T-helper 2 cell treated with Interferon-gamma antibody and Interleukin-4, amounts not matched to agents 5 μg/mL and 100 μg/mL, for 36 hours (primary cell): Measurements from ENCODE around the gene PAM.

ENCODE experiments used
- DNase-seq: peaks from one replicate; pipeline ENCODE4 v3.0.0; 2021; ENCODE audit warnings: low spot score
- H3K27ac Mint-ChIP-seq: one replicate; pipeline ENCODE4 v1.8.0; 2021; ENCODE audit warnings: mild to moderate bottlenecking, mixed read lengths
- H3K27me3 Mint-ChIP-seq: one replicate; pipeline ENCODE4 v1.8.0; 2021; ENCODE audit warnings: low read depth, mixed read lengths
- H3K36me3 Mint-ChIP-seq: one replicate; pipeline ENCODE4 v1.8.0; 2021; ENCODE audit warnings: low read depth, mixed read lengths
- H3K4me1 Mint-ChIP-seq: one replicate; pipeline ENCODE4 v1.8.0; 2021; ENCODE audit warnings: low read depth, mixed read lengths
- H3K4me3 Mint-ChIP-seq: one replicate; pipeline ENCODE4 v1.8.0; 2022; ENCODE audit warnings: mild to moderate bottlenecking, moderate library complexity, mixed read lengths
- H3K9me3 Mint-ChIP-seq: one replicate; pipeline ENCODE4 v1.8.0; 2021; ENCODE audit warnings: mixed read lengths

PAM gene

GRCh38 chr5:102930244-102930643 is 175.1 kb downstream of the PAM start:
- no peak overlapping the region for H3K27ac Mint-ChIP-seq
- H3K4me1 Mint-ChIP-seq, result no peaks in the 10 kb centered on the region
- no peak for DNase-seq
- no peaks in the 10 kb centered on the region for H3K27me3 Mint-ChIP-seq
- H3K36me3 Mint-ChIP-seq, result no peaks in the 10 kb centered on the region
- H3K9me3 Mint-ChIP-seq, result no peaks in the 10 kb centered on the region
- H3K4me3 Mint-ChIP-seq, result no peak overlapping the region

DNA sequence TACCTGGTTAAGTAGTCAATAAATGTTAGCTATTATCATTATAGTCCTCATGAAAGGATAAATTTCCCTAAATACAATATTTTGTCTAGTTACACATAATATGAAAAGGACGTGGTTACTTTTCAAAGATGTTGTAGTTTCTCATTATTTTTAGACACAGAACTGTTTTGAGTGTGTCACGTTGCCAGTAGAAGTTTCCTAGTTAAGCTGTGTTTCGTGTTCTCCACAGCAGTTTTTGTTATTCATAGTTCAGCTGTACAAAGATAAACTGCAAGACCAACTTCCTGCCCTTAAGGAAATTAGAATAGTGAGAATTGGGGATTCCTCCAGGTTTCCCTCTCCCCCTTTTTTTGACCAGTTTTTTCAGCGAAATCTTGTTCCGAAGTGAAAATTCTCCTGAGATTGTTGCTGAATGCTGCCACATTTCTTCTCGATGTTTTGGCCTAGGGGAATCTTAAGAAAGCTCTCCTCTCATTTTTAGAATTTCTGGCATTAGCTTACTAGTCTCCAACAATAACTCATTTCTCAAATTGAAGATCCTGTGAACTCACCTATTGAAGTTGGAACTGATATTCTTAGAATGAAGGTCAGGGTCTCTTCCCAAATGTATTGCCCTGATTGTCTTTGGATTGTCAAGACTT is 176.1 kb downstream of the PAM start:
- H3K27ac Mint-ChIP-seq, result no peak overlapping the region
- H3K4me1 Mint-ChIP-seq, result no peaks in the 10 kb centered on the region
- no peaks in the 10 kb centered on the region for H3K36me3 Mint-ChIP-seq
- H3K4me3 Mint-ChIP-seq, result no peak overlapping the region
- no peaks in the 10 kb centered on the region for H3K9me3 Mint-ChIP-seq
- DNase-seq, result no peak
- H3K27me3 Mint-ChIP-seq, result no peaks in the 10 kb centered on the region

DNA sequence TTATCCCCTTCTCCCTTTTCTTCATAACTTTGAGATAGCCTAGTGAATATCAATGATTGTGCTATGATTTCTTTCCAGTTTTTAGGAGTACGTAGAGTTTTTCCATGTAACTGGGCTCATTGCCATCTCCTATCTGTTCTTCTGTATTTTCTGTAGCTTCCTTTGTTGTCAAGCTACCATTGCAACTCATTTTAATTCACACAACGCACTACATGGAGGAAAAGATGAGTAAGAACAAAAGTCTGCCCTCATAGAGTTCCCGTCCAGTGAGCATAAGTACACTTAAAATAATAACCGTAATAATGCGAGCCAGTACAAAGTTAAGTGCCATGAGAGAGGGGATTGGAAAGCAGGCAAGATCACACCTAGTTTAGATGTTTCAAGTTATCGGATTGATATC is 177.7 kb downstream of the PAM start:
- Mint-ChIP-seq H3K27ac (no peak overlapping the region), H3K4me1 (no peaks in the 10 kb centered on the region), H3K36me3 (no peaks in the 10 kb centered on the region), H3K27me3 (no peaks in the 10 kb centered on the region), H3K4me3 (no peak overlapping the region), H3K9me3 (no peaks in the 10 kb centered on the region)
- DNase-seq, result no peak

GRCh38 chr5:102933316-102933715 is 178.2 kb downstream of the PAM start:
- Mint-ChIP-seq H3K27me3 (no peaks in the 10 kb centered on the region), H3K36me3 (no peaks in the 10 kb centered on the region), H3K27ac (no peak overlapping the region), H3K4me1 (no peaks in the 10 kb centered on the region), H3K9me3 (no peaks in the 10 kb centered on the region), H3K4me3 (no peak overlapping the region)
- DNase-seq, result no peak

DNA sequence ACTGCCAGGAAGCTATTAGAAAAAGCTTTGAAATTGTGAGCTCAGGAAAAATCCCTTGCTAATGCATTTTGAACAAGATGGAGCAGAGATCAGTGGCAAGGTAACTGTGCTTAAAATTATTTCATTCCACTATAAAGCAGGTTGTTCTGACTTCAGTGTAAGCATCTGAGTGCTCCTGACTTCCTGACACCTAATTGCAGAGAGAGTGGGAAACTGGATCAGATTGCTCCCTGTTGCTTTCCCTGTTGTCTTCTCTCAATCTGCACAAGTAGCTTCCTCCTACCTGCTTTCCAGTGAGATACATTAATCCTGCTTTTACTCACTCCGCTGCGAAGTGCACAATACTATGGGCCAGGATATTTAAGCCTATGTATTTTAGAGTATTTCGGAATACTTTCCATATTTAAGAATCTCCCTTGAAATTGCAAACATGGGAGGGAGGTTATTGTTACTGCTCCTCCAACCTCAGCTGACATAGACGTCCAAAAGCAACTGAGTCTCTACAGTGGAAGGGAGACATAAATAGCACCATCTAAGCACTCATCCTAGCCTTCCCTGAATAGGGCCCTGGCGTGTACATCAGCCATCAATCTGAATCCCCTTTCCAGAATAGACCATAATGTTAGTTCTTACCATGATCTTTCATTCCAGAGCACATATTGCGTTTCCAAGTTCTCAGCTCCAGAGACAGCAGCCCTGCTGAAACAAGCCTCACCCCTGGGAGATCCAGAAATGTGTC is 178.8 kb downstream of the PAM start:
- no peaks in the 10 kb centered on the region for H3K27me3 Mint-ChIP-seq
- H3K27ac Mint-ChIP-seq, result no peak overlapping the region
- no peaks in the 10 kb centered on the region for H3K9me3 Mint-ChIP-seq
- H3K4me3 Mint-ChIP-seq, result no peak overlapping the region
- H3K36me3 Mint-ChIP-seq, result no peaks in the 10 kb centered on the region
- no peaks in the 10 kb centered on the region for H3K4me1 Mint-ChIP-seq
- DNase-seq, result no peak

DNA sequence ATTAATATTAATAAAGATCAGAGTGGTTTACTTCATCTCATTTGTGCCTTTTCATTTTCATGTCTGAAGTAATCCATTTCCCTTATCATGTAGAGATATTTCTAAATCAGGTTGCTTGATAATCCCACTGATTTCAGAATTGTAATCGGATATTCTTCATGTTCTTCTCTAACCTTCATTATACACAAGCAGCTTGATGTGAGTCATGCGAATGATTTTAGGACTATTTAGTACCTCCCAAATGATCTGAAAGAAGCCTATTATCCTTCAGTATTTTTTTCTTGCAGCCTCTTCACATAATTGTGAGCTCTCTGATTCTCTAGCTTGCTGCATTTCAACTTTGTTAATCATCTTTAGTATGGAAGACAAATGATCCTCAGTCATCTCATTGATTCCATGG is 182.8 kb downstream of the PAM start:
- Mint-ChIP-seq H3K4me1 (no peaks in the 10 kb centered on the region), H3K27ac (no peak overlapping the region)

DNA sequence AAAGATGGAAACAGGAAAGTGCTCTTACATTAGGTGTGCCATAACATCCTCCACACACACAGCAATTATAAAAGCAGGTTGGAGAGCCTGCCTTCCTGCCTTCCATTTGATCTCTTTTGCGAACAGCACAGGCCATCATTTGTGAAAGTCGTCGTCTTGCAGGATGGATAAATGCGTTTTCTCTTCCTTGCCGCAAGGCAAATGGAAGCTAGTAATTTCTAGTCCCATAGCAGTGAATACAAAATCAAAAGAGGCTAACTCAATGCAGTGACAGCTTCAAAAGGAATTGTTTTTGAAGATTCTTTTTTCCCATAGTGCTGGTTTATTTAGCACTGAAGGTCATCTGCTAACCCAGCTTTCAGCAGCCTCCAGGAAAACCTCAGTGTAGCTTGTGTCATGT is 186.0 kb downstream of the PAM start:
- H3K27ac Mint-ChIP-seq, result no peak overlapping the region
- H3K36me3 Mint-ChIP-seq, result no peaks in the 10 kb centered on the region
- no peaks in the 10 kb centered on the region for H3K9me3 Mint-ChIP-seq
- no peaks in the 10 kb centered on the region for H3K27me3 Mint-ChIP-seq
- no peaks in the 10 kb centered on the region for H3K4me1 Mint-ChIP-seq
- H3K4me3 Mint-ChIP-seq, result no peak overlapping the region
- DNase-seq, result no peak

More for the DNA sequence above, 182.8 kb downstream of the PAM start:
- Mint-ChIP-seq H3K4me3 (no peak overlapping the region), H3K9me3 (no peaks in the 10 kb centered on the region), H3K36me3 (no peaks in the 10 kb centered on the region), H3K27me3 (no peaks in the 10 kb centered on the region)
- no peak for DNase-seq

DNA sequence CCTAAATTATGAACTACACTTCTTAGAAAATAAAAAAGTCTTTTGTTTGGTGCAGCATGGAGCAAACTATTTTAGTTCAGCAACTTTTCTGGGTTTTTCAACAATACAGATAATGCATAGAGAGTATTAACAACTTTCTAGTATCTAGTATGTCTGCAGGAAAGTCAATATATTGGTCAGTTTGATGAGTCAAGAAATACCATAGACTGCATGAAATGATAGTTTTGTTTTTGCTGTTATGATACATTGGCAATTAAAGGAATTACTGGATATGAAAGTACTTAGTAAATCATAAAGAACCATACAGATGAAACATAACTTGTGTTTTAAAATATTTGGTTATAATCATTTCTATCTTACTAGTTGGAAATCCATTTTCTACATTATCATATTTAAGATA is 191.3 kb downstream of the PAM start:
- H3K4me3 Mint-ChIP-seq, result no peak overlapping the region
- no peak overlapping the region for H3K27ac Mint-ChIP-seq
- H3K4me1 Mint-ChIP-seq, result no peaks in the 10 kb centered on the region
- no peaks in the 10 kb centered on the region for H3K9me3 Mint-ChIP-seq
- peaks cover 6% of the 10 kb centered on the region for H3K36me3 Mint-ChIP-seq
- H3K27me3 Mint-ChIP-seq, result no peaks in the 10 kb centered on the region
- no peak for DNase-seq

GRCh38 chr5:102946971-102947370 is 191.9 kb downstream of the PAM start:
- H3K4me3 Mint-ChIP-seq, result no peak overlapping the region
- no peak overlapping the region for H3K27ac Mint-ChIP-seq
- H3K36me3 Mint-ChIP-seq, result peaks cover 6% of the 10 kb centered on the region
- H3K9me3 Mint-ChIP-seq, result no peaks in the 10 kb centered on the region
- no peaks in the 10 kb centered on the region for H3K4me1 Mint-ChIP-seq
- no peaks in the 10 kb centered on the region for H3K27me3 Mint-ChIP-seq
- DNase-seq, result no peak

GRCh38 chr5:102955488-102955887 is 200.4 kb downstream of the PAM start:
- no peak overlapping the region for H3K4me3 Mint-ChIP-seq
- no peaks in the 10 kb centered on the region for H3K27me3 Mint-ChIP-seq
- no peaks in the 10 kb centered on the region for H3K9me3 Mint-ChIP-seq
- H3K36me3 Mint-ChIP-seq, result peaks cover 3% of the 10 kb centered on the region
- peaks cover 2% of the 10 kb centered on the region for H3K4me1 Mint-ChIP-seq
- H3K27ac Mint-ChIP-seq, result no peak overlapping the region
- no peak for DNase-seq

GRCh38 chr5:102956599-102956998 is 201.5 kb downstream of the PAM start:
- Mint-ChIP-seq H3K27ac (no peak overlapping the region), H3K4me3 (no peak overlapping the region), H3K4me1 (peaks cover 2% of the 10 kb centered on the region), H3K27me3 (no peaks in the 10 kb centered on the region), H3K36me3 (no peaks in the 10 kb centered on the region), H3K9me3 (no peaks in the 10 kb centered on the region)
- no peak for DNase-seq

DNA sequence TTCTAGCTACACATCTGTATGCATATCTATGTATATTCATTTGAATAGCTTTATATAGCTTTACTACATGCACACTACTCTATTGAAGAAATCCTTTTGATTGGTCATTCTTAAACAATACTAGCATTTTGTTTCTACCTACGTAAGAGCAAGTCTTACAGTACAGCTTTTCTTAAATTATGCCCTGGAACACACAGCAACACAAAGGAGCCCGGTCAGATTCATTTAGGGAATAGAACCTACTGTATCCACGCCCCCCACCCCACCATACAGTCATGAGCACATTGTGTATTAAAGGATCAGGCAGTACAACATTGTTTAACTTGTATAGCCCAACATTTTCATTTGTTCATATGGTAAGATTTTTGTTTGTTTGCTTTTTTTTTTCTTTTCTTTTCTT is 202.0 kb downstream of the PAM start:
- H3K9me3 Mint-ChIP-seq, result no peaks in the 10 kb centered on the region
- H3K4me3 Mint-ChIP-seq, result no peak overlapping the region
- no peak for DNase-seq
- H3K36me3 Mint-ChIP-seq, result no peaks in the 10 kb centered on the region
- H3K27ac Mint-ChIP-seq, result no peak overlapping the region
- H3K27me3 Mint-ChIP-seq, result no peaks in the 10 kb centered on the region
- peaks cover 2% of the 10 kb centered on the region for H3K4me1 Mint-ChIP-seq

DNA sequence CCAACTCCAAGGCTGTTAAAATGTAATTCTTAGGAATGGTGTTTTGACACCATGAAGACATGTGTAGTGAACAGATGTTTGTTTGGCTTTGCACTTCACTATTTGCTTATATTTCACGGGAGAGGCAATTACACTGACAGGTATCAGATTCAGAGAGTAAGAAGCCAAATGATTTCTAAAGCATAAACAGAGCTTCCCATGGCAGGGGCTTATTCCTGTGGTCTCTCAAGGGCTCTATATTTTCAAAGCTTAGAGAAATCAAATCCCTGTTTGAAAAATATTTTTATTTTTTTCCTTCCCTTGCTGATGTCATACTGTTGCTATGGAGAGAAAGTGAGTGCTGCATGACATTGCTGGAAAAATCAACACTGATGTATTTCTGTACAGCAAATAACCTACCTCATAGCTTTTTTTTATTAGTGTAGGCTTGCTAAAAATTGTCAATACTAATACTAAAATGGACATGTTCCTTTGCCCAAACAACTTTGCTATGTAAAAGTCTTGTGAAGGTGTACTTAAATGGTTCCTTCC is 203.4 kb downstream of the PAM start:
- H3K36me3 Mint-ChIP-seq, result no peaks in the 10 kb centered on the region
- no peak for DNase-seq
- no peak overlapping the region for H3K4me3 Mint-ChIP-seq
- no peaks in the 10 kb centered on the region for H3K9me3 Mint-ChIP-seq
- peaks cover 2% of the 10 kb centered on the region for H3K4me1 Mint-ChIP-seq
- H3K27me3 Mint-ChIP-seq, result no peaks in the 10 kb centered on the region
- no peak overlapping the region for H3K27ac Mint-ChIP-seq

GRCh38 chr5:102959055-102959454 is 203.9 kb downstream of the PAM start:
- Mint-ChIP-seq H3K27ac (no peak overlapping the region), H3K4me1 (peaks cover 4% of the 10 kb centered on the region), H3K9me3 (no peaks in the 10 kb centered on the region), H3K4me3 (no peak overlapping the region), H3K27me3 (no peaks in the 10 kb centered on the region), H3K36me3 (no peaks in the 10 kb centered on the region)
- DNase-seq, result no peak
